NCI-H82 treated with DMSO at 0.1 percent for 48 hours (cell line): Measurements from ENCODE around the gene PRR5.

Experiments used
- DNase-seq: peaks from one replicate; lab custom pipeline; 2025; ENCODE audit not compliant: unreplicated experiment; lab: John Stamatoyannopoulos, UW

The PRR5 gene

GRCh38 chr22:44753189-44754042 lies 51.4 kb downstream of the PRR5 start:
- no peak for DNase-seq

GRCh38 chr22:44754998-44755397 lies 53.0 kb downstream of the PRR5 start:
- DNase-seq: no peak

GRCh38 chr22:44755417-44755816 lies 53.4 kb downstream of the PRR5 start:
- no peak for DNase-seq

GRCh38 chr22:44755956-44756361 lies 54.0 kb downstream of the PRR5 start:
- DNase-seq: no peak

GRCh38 chr22:44758344-44758973 lies 56.5 kb downstream of the PRR5 start:
- DNase-seq: no peak

- DNase-seq: no peak
Measured at GRCh38 chr22:44759001-44759400, 57.0 kb downstream of the PRR5 start.

- DNase-seq: no peak
Measured at GRCh38 chr22:44759430-44760310, 57.7 kb downstream of the PRR5 start.

GRCh38 chr22:44760476-44760875 lies 58.5 kb downstream of the PRR5 start:
- no peak for DNase-seq

GRCh38 chr22:44761025-44761424 lies 59.0 kb downstream of the PRR5 start:
- no peak for DNase-seq

GRCh38 chr22:44764373-44764772 lies 62.4 kb downstream of the PRR5 start:
- DNase-seq: no peak

- no peak for DNase-seq
Measured at GRCh38 chr22:44764974-44765373, 63.0 kb downstream of the PRR5 start.

- DNase-seq: no peak
Measured at GRCh38 chr22:44765571-44766285, 63.7 kb downstream of the PRR5 start.

GRCh38 chr22:44773082-44773481 lies 71.1 kb downstream of the PRR5 start:
- no peak for DNase-seq

GRCh38 chr22:44775862-44776261 lies 73.9 kb downstream of the PRR5 start:
- no peak for DNase-seq

GRCh38 chr22:44776605-44777363 lies 74.8 kb downstream of the PRR5 start:
- no peak for DNase-seq

- DNase-seq: no peak
Measured at GRCh38 chr22:44777364-44777755, 75.4 kb downstream of the PRR5 start.

- DNase-seq: no peak
Measured at GRCh38 chr22:44780876-44781449, 79.0 kb downstream of the PRR5 start.

GRCh38 chr22:44782363-44782963 lies 80.5 kb downstream of the PRR5 start:
- no peak for DNase-seq

GRCh38 chr22:44783091-44783490 lies 81.1 kb downstream of the PRR5 start:
- no peak for DNase-seq
